Right lobe of liver (tissue), 4 donors: ENCODE data around the gene MEF2C.

Experiments
- POLR2A ChIP-seq: fragments of 450-650 bp; IDR thresholded peaks from one replicate; pipeline ENCODE4 v1.6.1; 2017; ENCODE audit warnings: antibody characterized with exemption, mild to moderate bottlenecking
- TF ChIP-seq, protein P1 (sequence below), 4 donors: fragments of 200-600 bp in 3 of 4; fragments of 450-650 bp in 1 of 4; IDR thresholded peaks; one replicate each; pipeline versions ENCODE4 v1.5.1 to v1.8.0; 2016 to 2022; ENCODE audit warnings: antibody characterized with exemption in 4 of 4, mild to moderate bottlenecking in 2 of 4
- donor health status: DM: no; HTN: no; CAD: no.
- donor health status: DM: no; HTN: no; CAD: no.
- donor health status: DM: no; HTN: yes; CAD: no.

DNA sequence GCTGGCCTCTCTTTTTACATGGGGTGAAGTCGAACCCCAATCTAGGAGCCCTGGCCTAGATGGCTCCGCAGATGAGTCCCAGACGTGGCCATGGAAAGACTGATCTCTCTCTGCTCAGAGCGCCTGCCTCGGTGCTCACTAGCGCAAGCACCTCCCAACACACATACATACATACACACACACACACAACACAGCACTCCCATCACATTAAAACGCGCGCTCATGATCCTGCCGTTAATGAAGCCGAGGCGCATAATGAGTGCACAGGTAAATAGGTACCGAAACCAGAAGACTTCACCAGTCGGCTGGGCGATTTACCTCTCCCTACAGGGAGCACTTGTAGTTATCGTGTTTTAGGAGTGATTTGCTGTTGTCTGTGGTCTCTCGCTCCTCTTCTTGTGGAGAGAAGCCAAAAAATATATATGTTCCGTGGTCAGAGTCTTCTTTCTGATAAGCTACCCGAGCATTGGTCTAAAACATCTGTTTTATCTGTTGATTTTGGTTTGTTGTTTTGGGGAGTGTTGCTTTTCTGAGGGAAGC is 207.7 kb downstream of the MEF2C start:
- no peak for TF ChIP-seq POLR2A
- TF ChIP-seq, protein P1, sequence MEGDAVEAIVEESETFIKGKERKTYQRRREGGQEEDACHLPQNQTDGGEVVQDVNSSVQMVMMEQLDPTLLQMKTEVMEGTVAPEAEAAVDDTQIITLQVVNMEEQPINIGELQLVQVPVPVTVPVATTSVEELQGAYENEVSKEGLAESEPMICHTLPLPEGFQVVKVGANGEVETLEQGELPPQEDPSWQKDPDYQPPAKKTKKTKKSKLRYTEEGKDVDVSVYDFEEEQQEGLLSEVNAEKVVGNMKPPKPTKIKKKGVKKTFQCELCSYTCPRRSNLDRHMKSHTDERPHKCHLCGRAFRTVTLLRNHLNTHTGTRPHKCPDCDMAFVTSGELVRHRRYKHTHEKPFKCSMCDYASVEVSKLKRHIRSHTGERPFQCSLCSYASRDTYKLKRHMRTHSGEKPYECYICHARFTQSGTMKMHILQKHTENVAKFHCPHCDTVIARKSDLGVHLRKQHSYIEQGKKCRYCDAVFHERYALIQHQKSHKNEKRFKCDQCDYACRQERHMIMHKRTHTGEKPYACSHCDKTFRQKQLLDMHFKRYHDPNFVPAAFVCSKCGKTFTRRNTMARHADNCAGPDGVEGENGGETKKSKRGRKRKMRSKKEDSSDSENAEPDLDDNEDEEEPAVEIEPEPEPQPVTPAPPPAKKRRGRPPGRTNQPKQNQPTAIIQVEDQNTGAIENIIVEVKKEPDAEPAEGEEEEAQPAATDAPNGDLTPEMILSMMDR (IDR thresholded peaks at IDR 0.05): no peak
